HL-60 (cell line): Measurements from ENCODE around the gene INTS1.

Source experiments
- DNase-seq, 2 experiments: peaks; one replicate each; pipeline ENCODE4 v3.0.0-alpha.2; 2010 to 2020; ENCODE audit warnings: low read depth in 1 of 2, low spot score in 1 of 2
- H3K27ac ChIP-seq: fragments of 250-450 bp; sonication (Bioruptor Pico); replicated peaks from 2 replicates; pipeline ENCODE4 v1.5.1; 2020; ENCODE audit warnings: mild to moderate bottlenecking, moderate library complexity
- H3K27me3 ChIP-seq: fragments of 250-450 bp; sonication (Bioruptor Pico); 2 replicates; pipeline ENCODE4 v1.5.1; 2021; ENCODE audit warnings: mild to moderate bottlenecking, moderate library complexity; ENCODE audit not compliant: insufficient read depth, poor library complexity, severe bottlenecking
- H3K4me3 ChIP-seq: replicated peaks from 2 replicates; pipeline ENCODE4 v1.5.1; 2011; ENCODE audit warnings: mild to moderate bottlenecking, control low read depth, low read length; ENCODE audit not compliant: insufficient read depth
- CTCF ChIP-seq: IDR thresholded peaks from one replicate; pipeline ENCODE4 v1.5.1; 2011; ENCODE audit warnings: low read length, control low read depth, inconsistent platforms; ENCODE audit not compliant: insufficient read depth
- GABPA ChIP-seq: IDR thresholded peaks from 2 replicates; pipeline ENCODE4 v1.6.1; 2012; ENCODE audit warnings: low read depth
- POLR2AphosphoS5 ChIP-seq: IDR thresholded peaks from 2 replicates; pipeline ENCODE4 v1.6.1; 2012; ENCODE audit warnings: low read depth
- REST ChIP-seq: IDR thresholded peaks from 2 replicates; pipeline ENCODE4 v1.6.1; 2012; ENCODE audit warnings: low read depth; ENCODE audit not compliant: insufficient replicate concordance
- SPI1 ChIP-seq: IDR thresholded peaks from 2 replicates; pipeline ENCODE4 v1.6.1; 2012; ENCODE audit warnings: low read depth, mild to moderate bottlenecking, borderline replicate concordance

INTS1 gene

GRCh38 chr7:1426474-1426873 lies 77.7 kb downstream of the INTS1 start:
- TF ChIP-seq SPI1, result no peak
- no peak for TF ChIP-seq POLR2AphosphoS5
- no peak for TF ChIP-seq GABPA
- no peak for TF ChIP-seq CTCF
- TF ChIP-seq REST, result no peak
- no peak overlapping the region for H3K27ac ChIP-seq
- no peak for DNase-seq
- H3K27me3 ChIP-seq, result peaks cover 10% of the 10 kb centered on the region
- no peak overlapping the region for H3K4me3 ChIP-seq

GRCh38 chr7:1425292-1426136 lies 78.7 kb downstream of the INTS1 start:
- Histone ChIP-seq H3K4me3 (no peak overlapping the region), H3K27me3 (peaks cover 10% of the 10 kb centered on the region), H3K27ac (no peak overlapping the region)
- TF ChIP-seq POLR2AphosphoS5, result no peak
- no peak for TF ChIP-seq SPI1
- no peak for TF ChIP-seq GABPA
- TF ChIP-seq CTCF, result no peak
- no peak for TF ChIP-seq REST
- no peak for DNase-seq

- H3K4me3 ChIP-seq, result no peak overlapping the region
- TF ChIP-seq POLR2AphosphoS5 (no peak), CTCF (no peak), GABPA (no peak), REST (no peak), SPI1 (no peak)
- peaks cover 10% of the 10 kb centered on the region for H3K27me3 ChIP-seq
Measured at GRCh38 chr7:1424041-1424440, 80.1 kb downstream of the INTS1 start.

More at GRCh38 chr7:1424041-1424440, 80.1 kb downstream of the INTS1 start:
- no peak for DNase-seq
- H3K27ac ChIP-seq, result no peak overlapping the region
